Nephron progenitor cell (in vitro differentiated cells): ENCODE measurements around the gene SREBF1.

ENCODE experiments used
- DNase-seq: peaks from one replicate; pipeline ENCODE4 v3.0.0; 2021
- H3K27ac Mint-ChIP-seq: 2 replicates; pipeline ENCODE4 v1.8.0; 2021; ENCODE audit warnings: mild to moderate bottlenecking, moderate library complexity, mixed read lengths
- H3K27me3 Mint-ChIP-seq: 2 replicates; pipeline ENCODE4 v1.8.0; 2021; ENCODE audit warnings: mild to moderate bottlenecking, low read depth, mixed read lengths; ENCODE audit not compliant: poor library complexity
- H3K36me3 Mint-ChIP-seq: 2 replicates; pipeline ENCODE4 v1.8.0; 2021; ENCODE audit warnings: low read depth, mixed read lengths
- H3K4me1 Mint-ChIP-seq: 2 replicates; pipeline ENCODE4 v1.8.0; 2021; ENCODE audit warnings: mixed read lengths
- H3K4me3 Mint-ChIP-seq: 2 replicates; pipeline ENCODE4 v1.8.0; 2021; ENCODE audit warnings: mild to moderate bottlenecking, moderate library complexity, mixed read lengths
- H3K9me3 Mint-ChIP-seq: 2 replicates; pipeline ENCODE4 v1.8.0; 2021; ENCODE audit warnings: mild to moderate bottlenecking, moderate library complexity, mixed read lengths
- CTCF ChIP-seq: fragments of 200-600 bp; sonication (generic); IDR thresholded peaks from 2 replicates; pipeline ENCODE4 v1.5.0; 2021; ENCODE audit warnings: antibody characterized with exemption

Gene SREBF1

DNA sequence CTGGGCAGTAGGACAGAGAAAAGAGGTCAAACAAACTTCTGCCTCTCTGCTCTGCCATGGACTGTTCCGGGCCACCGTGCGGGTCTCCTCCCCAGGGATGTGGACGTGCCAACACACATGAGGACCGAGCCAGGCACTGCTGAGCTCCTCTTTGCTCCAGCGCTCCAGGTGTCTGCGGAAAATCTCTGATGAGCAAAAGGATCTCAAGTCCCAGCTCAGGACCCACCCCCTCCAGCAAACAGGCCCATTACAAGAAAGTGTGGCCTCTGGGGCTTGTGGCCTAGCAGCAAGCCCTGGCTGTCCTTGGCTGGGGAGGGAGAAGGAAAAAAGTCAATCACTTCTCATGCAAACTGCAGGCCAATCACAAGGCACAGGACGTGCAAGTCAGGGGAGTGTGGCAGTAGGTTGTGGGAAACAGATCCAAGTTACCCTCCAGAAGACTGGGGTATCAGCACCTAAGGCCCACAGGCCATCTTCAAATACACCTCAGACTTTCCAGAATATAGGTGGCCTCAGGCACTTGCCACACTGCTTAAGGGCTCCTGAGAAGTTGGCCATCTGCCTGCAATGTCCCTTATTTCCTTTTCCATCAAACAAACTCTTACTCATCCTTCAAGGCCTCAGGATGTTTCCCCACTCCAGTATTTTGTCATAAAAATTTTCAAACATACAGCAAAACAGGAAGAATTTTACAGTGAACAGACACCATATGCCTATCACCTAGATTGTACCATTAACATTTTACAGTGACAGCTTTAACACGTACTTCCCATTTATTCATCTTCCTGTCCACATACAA lies 36.0 kb upstream of the SREBF1 start:
- no peaks in the 10 kb centered on the region for H3K9me3 Mint-ChIP-seq

GRCh38 chr17:17871913-17872312 lies 35.1 kb upstream of the SREBF1 start:
- no peak overlapping the region for H3K4me3 Mint-ChIP-seq
- peaks cover 76% of the 10 kb centered on the region for H3K4me1 Mint-ChIP-seq
- no peak for DNase-seq
- peaks cover 18% of the 10 kb centered on the region for H3K27me3 Mint-ChIP-seq
- TF ChIP-seq CTCF, result no peak
- H3K27ac Mint-ChIP-seq, result peak overlapping the region; percentile 75
- peaks cover 13% of the 10 kb centered on the region for H3K36me3 Mint-ChIP-seq
- no peaks in the 10 kb centered on the region for H3K9me3 Mint-ChIP-seq

More for the DNA sequence above, 36.0 kb upstream of the SREBF1 start:
- DNase-seq, result peak; percentile 28
- Mint-ChIP-seq H3K4me3 (no peak overlapping the region), H3K36me3 (peaks cover 13% of the 10 kb centered on the region), H3K4me1 (peaks cover 77% of the 10 kb centered on the region), H3K27ac (peak overlapping the region; percentile 86), H3K27me3 (peaks cover 15% of the 10 kb centered on the region)
- TF ChIP-seq CTCF, result no peak

- Mint-ChIP-seq H3K4me1 (peaks cover 64% of the 10 kb centered on the region), H3K4me3 (no peak overlapping the region), H3K36me3 (peaks cover under 1% of the 10 kb centered on the region), H3K27me3 (peaks cover 15% of the 10 kb centered on the region), H3K27ac (no peak overlapping the region), H3K9me3 (no peaks in the 10 kb centered on the region)
- TF ChIP-seq CTCF, result no peak
- DNase-seq, result no peak
Measured at GRCh38 chr17:17870247-17870646, 33.5 kb upstream of the SREBF1 start.

GRCh38 chr17:17868641-17869522 lies 32.1 kb upstream of the SREBF1 start:
- DNase-seq, result no peak
- H3K36me3 Mint-ChIP-seq, result no peaks in the 10 kb centered on the region
- H3K4me1 Mint-ChIP-seq, result peaks cover 64% of the 10 kb centered on the region
- peak overlapping the region; percentile 29 for H3K4me3 Mint-ChIP-seq
- no peak overlapping the region for H3K27ac Mint-ChIP-seq
- TF ChIP-seq CTCF, result no peak
- H3K27me3 Mint-ChIP-seq, result peaks cover 15% of the 10 kb centered on the region
- H3K9me3 Mint-ChIP-seq, result no peaks in the 10 kb centered on the region

- Mint-ChIP-seq H3K4me3 (no peak overlapping the region), H3K9me3 (no peaks in the 10 kb centered on the region), H3K4me1 (peaks cover 56% of the 10 kb centered on the region), H3K27ac (no peak overlapping the region), H3K27me3 (peaks cover 14% of the 10 kb centered on the region), H3K36me3 (peaks cover 5% of the 10 kb centered on the region)
- no peak for TF ChIP-seq CTCF
- no peak for DNase-seq
Measured at GRCh38 chr17:17866897-17867296, 30.1 kb upstream of the SREBF1 start.
